ENCODE measurements around the gene FAM200C.

DNA sequence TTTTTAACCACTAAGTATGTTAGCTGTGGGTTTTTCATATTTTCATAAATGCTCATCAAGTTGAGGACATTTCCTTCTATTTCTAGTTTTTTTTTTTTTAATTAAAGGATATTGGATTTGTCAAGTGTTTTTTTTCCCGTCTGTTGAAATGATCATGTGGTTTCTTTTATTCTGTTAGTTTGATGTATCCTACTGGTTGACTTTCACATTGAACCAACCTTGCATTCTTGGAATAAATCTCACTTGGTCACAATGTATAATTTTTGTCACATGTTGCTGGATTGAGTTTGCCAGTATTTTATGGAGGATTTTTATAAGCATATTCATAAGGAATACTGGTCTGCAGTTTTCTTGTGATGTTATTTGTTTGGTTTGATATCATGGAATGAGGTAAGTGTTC, 12.4 kb downstream of the FAM200C start:
- no peak for TF ChIP-seq SUZ12 (IDR thresholded peaks at IDR 0.05; ENCODE audit: extremely low read depth, insufficient read depth, insufficient read length)
- no peak for TF ChIP-seq ZNF274 (IDR thresholded peaks at IDR 0.05; ENCODE audit: low read depth, low read length)
- TF ChIP-seq YY1 (IDR thresholded peaks at IDR 0.05; ENCODE audit: insufficient read depth, insufficient read length): no peak

All from NT2/D1 (cell line).